Stimulated activated CD4-positive, alpha-beta T cell treated with anti-CD3 and anti-CD28 coated beads, Interleukin-12 subunit alpha, Interleukin-12 subunit beta, amount 100 ng/mL, for 4 hours (primary cell): Measurements from ENCODE around the gene ITFG2.
"Not testable (repeated sequence)": the region's sequence is repeated elsewhere in the genome, so short reads cannot be mapped to it uniquely, and the experiment has no call there.

Experiments used
- DNase-seq: peaks from one replicate; pipeline ENCODE4 v3.0.0-alpha.2; 2020

The ITFG2 gene

DNA sequence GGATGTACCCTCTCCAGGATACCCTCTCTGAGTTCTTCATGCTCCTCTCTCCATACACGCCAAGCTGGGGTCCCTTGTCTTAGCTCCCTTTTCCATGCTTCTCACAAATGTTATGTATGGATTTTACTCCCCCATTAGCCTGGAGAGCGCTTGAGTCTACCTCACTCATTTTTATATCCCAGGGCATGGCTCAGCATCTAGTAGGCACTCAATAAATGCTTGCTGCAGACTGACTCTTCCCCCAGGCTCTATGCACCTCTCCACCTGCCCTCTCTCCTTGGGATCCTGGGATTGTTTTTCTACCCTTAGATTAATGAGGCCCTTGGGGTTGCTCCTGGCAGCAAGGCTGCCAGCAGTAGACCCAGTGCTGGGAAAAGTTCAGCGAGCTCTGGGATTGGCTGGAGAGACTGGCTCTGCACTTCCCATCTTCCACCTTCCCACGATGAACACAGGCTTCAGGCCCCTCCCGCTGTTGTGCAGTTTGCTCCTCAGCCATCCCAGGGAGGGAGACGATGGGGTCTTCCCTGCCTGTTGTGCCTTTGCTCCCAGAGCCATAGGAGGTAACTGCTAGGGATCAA lies 20.2 kb downstream of the ITFG2 start:
- DNase-seq = no peak

DNA sequence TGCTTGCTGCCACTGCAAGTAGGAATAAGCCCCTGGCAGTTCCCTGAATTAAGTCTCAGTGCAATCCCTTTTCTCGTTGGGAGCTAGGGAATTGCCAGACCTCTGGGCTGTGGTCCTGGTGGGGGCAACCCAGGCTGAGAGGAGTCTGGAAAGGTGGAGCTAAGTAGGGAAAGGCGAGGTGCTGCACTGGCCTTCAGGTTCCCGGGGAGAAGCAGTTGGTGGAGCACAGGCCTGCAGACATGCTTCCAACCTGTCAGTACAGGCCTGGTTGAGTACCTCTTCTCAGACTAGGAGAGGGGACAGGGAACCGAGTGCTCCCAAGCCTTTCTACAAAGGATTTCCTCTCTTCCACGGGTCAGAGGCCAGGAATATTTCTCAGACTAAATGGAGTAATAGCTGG lies 20.9 kb downstream of the ITFG2 start:
- DNase-seq = no peak

DNA sequence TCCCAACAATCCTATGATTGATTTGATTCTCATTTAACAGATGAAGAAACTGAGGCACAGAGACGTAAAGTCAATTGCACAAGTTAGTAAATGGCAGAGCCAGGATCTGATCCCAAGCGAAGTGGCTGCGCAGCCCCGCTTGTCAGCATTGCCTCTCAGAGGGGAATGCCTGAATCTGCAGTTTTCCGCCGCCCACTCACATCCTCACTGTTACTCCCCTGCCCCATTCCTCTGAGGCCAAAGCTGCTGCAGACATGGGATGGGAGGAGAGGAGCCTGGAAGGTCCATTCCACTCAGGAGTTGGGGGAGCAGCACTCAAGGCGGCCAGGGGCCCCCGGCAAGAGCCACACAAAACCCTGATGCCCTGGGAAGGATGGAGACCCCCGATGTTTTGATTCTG lies 21.3 kb downstream of the ITFG2 start:
- DNase-seq = no peak

DNA sequence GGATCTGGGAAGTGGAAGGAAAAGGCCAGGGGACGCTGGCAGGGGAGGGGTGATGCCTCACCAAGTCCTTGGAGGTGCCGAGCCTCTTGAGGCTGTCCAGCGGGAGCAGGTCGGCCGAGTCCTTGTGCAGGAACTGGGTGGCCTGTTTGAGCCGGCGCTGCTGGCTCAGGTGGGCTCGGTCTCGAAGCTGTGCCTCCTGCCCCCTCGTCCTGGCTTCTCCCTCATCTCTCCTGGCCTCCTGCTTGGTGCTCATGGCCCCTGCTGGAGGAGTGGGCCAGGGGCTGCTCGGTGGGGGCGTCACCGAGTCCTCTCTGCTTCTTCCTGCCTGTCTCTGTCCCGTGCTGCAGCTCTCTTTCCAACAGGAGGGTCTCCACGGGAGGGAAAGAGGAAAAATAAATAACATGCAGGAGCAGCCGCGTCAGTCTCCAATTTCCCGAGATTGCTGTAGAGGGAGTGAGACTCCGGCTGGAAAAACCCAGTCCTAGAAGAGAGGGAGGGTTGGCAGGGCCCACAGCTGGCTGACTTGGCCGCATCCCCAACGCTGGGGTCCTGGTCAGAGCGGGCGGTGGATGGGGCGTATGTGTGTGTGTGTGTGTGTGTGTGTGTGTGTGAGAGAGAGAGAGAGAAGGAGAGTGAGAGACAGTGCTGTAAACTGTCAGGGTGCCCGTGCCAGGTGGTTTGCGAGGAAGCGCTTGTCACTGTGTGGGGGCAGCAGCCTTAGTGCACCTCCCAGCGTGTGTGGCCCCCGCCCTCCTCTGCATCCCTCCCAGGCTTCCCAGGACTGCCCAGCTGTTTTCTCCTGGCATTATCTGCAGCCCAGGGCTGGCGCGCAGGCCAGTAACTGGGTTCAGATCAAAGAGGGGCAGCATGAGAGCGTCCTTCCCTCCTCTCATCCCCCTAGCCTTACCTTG lies 22.4 kb downstream of the ITFG2 start, which contains the start of gene NRIP2:
Gene NRIP2, minus strand, starts transcription at position 455 of the 911 bp plus-strand sequence. Its CDS starts 52 bp downstream, at position 403.
- no peak for DNase-seq

DNA sequence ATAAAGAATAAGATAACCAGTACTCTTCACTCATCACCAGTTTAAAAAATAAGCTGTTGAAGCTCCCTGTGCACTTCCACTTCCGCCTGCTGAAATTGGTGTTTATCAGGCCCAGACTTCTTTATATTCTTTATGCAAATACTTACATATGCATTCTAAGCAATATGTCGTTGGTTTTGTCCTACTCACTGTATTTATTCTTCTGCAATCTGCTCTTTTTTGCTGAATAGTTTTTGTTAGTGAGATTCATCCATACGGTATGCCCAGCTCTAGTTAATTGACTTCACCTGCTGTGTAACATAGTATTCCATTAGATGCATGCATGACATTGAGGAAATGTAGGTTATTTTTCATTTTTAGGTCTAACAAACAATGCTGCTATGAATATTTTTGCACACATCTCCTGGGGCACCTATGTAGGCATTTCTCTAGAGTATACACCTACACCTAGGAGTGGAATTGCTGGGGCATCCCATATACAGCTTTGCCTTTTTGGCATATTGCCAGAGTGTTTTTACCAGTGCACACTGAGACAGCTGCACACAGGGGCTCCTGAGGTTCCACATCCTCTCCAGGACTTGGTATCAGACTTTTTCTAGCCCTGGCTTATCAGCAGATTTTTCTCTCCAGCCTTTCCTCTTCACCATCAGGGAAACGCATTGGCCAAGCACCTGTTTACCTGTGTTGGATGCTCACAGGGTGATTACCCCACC lies 23.4 kb downstream of the ITFG2 start:
- DNase-seq = no peak

DNA sequence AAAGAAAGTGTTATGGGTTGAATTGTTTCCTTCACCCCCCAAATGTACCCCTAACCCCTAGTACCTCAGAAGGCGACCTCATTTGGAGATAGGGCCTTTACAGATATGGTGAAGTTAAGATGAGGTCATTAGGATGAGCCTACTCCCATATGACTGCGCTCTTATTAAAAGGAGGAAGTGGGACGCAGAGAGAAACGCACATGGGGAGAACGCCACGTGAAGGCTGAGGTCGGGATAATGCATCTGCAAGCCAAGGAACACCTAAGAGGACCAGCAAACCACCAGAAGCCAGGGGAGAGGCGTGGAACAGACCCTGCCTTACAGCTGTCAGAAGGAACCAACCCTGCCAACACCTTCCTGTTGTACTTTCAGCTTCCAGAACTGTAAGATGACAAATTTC lies 24.1 kb downstream of the ITFG2 start:
- no peak for DNase-seq

DNA sequence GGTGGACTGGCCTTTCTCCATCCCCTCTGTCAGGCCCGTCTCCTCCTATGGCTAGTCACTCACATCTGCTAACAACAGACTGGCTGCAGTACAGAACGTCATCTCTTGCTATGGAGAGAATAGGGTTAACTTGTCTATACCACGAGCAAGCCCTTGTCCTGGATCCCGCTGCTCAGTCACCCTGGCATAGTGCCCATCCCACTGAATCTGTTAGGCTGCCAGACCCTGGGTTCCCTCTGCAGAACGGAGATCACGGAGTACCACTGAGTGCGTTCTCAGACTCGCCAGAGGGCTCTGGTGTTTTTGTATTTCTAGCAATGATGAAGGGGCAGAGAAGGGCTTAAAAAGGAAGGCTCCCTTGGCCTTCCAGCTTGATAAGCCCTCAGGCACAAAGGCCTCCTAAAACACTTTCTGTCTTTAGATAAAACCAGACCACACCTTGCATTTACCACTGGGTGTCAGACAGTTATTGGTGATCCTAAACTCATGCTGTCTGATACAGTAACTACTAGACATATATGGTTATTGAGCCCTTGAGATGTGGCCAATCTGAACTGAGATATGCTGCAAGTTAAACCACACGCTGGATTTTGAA lies 28.7 kb downstream of the ITFG2 start:
- no peak for DNase-seq

DNA sequence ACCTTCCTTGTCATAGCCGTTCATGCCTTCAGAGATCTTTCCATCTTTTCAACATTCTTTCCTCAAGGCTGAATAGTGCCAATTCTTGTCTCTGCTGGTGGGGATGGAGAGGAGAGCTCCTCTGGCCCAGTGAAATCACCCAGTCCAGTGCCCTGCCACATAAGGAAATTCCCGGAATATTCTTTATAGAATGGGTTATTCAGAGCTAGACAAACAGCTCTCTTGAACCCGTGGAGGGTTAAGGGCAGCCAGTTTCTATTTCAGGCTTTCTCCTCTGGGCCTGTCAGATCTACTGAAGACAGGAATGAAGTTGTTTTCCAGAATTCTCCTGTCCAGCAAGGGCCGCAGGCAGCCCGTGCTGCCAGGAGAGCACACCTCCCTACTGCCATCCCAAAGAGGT lies 30.5 kb downstream of the ITFG2 start:
- no peak for DNase-seq

DNA sequence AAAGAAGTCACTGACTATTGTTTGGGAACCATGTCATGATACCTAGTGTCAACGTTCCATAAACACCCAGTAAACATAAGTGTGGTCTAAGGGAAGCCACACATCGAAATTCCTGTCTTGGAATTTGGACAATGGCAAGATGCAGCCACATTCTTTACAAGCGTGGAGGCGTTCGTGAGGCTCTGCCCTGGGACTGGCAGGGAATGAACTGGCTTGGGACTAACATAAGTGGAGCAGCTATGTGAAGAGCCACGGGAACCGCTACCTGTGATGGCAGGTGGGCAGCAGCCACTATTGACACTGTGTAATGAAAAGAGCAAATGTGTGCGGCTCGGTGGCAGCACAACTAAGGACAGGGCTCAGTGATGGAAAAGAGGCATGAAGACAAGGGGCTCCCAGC lies 32.3 kb downstream of the ITFG2 start:
- DNase-seq = no peak

DNA sequence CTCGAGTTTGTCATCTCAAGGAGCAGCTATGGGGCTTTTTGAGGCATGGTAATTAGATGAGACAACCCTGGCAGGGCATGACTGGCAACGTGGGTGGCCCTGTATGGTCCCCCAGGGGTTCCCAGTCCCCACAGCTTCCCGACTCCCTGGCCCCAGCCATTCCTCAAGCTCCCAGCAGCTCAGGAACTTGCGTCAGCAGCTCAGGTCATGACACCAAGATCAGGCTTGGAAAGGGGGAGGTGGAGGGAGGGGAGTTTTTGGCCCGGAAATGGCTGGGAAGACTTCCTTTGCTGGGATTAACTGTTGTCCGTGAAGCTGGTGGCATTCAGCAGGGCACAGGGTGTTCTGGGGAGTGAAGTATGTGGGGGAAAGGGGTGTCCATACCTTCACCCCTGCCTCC lies 32.8 kb downstream of the ITFG2 start:
- no peak for DNase-seq

DNA sequence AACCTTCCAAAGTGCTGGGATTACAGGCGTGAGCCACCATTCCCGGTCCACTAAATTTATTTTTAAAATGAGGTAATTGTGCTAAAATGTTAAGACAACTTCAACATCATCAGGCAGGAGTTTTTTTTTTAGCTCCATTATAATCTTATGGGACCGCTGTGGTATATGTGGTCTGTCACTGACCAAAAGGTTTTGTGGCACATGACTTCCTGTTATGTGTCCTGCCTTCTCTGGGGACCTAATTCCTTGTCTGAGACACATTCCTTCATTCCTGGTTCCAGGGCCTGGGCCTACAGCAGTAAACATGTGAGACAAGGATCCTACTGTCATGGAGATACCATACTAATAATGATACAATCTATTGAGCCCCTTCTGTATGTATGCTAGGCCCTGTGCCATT lies 39.5 kb downstream of the ITFG2 start:
- DNase-seq = no peak

DNA sequence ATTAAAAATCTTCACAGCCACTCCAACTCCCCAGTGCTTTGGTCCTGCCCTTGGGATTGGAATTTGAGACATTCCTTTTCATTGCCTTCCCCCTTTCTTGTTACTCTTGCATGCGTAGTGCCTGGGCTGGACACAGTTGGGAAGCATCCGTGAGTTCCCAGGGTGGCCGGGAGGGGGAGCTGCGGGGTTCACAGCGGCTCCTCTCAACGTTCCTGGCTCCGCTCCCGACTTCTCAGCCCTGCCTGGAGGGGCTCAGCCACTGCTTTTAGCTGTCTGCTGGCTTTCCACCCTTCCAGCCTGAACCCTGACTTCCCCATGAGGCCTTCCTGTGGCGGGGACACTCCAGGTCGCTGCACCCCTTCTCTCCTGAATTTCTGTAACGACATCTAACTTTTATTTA lies 41.2 kb downstream of the ITFG2 start:
- peak; percentile 51 for DNase-seq

DNA sequence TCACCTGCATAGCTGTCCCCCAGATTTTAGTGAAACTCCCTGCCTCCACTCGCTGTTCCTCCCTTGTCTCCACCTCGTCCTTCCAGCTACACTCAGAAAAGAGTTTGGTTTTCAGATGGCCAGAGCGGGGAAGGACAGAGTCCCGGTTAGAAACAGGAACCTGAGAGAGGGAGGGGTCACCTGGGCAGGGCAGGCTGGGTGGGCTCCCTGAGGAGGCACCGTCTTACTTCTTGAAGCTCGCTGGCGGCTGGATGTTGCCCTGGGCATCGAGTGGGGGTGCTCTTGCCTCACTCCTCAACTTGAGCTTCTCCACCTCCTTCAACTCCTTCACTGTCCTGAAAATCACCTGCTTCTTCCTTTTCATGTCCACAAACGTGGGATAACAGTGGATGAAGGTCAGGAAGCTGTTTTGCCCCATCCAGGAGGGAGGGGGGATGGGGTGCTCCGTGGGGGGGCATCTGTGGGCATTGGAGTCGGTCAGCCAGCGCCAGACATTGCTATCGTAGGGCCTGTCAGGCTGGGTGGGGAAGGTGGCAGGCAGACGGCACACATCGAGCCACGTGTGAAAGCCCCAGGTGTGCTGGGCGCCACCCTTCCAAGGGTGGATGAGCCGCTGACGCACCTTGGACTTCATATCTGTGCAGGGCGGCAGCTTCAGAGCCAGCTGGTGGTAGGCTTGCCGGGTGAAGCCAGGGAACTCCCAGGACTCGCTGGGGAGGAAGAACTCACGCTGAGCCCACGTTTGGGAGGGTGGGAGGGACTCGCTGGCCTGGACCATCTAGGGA lies 42.4 kb downstream of the ITFG2 start:
- no peak for DNase-seq

DNA sequence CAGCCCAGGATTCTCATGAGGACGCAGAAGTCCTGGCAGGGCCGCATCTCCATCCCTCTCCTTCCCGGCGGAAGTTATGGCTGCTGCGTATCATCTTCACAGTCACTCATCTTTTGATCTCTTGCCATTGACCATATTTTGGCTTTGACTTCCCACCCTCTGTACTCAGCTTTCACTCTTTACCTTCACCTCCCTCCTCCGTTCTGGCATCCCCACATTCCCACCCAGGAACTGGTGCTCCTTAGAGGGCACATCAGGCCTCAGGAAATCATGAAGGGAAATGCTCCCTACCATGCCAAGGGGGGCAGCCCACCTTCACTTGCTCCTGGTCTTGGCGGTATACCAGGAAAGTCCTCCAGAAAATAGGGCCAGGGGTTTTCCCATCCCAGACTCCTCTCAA lies 43.1 kb downstream of the ITFG2 start:
- DNase-seq = no peak

DNA sequence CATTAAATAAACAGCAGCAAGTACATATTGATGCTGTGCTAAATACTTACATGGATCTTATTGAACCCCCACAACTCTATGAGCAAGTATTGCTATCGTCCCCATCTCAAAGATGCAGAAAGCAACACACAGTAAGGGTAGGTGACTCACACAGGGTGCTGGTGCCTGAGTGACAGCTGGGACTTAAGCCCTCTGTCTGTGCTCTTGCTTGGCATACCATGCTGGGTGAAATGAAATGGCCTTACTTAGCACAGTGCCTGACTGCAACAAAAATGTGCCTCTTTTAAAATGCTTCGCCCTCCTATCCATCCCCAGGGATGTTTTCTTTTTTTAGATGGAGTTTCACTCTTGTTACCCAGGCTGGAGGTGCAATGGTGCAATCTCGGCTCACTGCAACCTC lies 43.6 kb downstream of the ITFG2 start:
- DNase-seq = no peak

DNA sequence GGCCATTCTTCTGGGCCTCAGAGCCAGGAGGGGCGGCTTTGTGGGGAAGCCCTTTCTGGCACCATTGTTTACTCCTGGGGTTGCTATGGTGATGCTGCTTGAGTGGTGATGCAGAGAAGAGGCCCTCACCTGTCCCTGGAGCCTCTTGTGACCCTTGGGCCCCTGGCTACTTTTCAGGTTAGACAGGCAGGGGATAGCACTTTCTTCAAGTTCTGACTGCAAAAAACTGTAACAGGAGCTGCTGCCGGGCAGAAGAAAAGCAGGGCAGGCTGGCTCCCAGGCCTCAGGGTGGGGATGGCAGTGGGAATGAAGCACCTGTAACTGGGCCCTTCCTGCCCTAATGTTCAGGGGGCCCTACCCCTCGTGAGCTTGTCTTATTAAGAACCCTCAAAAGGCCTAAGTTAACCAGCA lies 44.6 kb downstream of the ITFG2 start, which contains the start of gene TEX52:
Gene TEX52, minus strand, starts transcription at position 19 of the 411 bp plus-strand sequence. Its CDS starts 13 bp downstream, at position 6.
- DNase-seq = no peak

DNA sequence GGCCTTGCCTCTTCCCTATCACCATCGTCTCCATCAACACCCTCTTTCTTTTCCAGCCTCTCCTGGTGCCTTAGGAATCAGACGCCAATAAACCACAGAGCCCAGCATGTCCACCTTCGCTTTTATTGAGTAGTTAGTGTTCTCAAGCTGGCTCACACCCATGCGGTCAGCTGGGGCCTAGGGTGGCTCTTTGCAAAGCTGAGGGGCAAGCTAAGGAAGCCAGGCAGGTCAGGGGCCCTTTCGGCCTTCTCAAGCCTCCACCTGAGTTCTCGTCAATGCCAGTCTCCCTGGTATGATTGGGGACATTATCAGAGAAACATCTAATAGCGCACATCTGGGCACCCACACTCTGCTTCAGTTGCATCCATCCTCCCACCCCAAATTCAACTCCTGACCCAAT lies 45.1 kb downstream of the ITFG2 start:
- DNase-seq = no peak

DNA sequence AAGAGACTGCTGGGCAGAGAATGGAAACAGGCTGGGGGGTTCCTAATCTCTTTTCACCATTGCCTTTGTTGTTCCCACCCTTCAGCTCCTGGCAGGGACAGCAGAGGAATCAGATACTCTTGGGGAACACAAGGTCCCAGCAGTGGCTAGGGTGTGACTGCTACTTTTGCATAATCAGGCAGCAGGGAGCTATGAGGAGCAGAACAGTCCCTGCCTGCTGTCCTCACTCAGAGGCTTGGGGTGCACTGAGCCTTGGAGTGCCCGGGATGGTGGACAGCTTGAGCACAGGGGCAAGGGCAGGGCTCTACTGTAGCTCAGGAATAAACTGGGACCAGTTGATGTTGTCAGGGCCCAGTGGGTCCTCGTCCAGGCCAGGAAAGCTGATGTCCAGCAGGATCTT lies 45.9 kb downstream of the ITFG2 start:
- no peak for DNase-seq

DNA sequence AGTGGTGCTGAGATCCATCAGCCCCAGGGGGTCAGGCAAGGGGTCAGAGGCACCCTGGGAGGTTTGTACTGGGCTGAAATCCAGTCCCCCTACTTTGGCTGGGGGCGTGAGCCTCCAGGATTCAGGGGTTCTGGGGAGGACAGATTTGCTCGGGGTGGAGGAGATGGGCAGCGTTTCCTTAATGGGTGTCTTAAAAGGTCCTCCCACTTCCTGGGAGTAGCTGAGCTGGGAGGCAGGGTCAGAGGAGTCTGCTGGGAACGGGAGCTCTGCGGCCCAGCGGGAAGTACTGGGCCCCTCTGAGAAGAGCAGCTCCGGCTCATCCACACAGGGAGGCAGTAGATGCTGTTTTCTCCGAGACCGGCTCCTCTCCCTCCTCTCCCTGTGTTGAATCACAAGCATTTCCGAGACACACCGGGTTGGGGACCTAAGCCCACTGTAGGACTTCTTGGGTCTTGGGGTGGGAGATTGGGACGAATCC lies 46.5 kb downstream of the ITFG2 start:
- DNase-seq = no peak

DNA sequence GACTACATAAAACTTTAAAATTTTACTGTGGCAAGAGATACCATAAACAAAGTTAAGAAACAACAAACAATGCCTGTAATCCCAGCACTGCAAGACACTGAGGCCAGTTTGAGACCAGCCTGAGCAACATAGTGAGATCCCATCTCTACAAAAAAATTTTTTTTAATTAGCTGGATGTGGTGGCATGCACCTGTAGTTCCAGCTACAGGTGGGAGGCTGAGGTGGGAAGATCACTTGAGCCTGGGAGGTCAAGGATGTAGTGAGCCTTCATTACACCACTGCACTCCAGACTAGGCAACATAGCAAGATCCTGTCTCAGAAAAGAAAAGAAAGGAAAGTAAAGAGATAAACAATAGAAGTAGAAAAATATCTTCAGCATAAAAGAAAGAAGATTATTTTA lies 47.7 kb downstream of the ITFG2 start:
- DNase-seq = no peak

DNA sequence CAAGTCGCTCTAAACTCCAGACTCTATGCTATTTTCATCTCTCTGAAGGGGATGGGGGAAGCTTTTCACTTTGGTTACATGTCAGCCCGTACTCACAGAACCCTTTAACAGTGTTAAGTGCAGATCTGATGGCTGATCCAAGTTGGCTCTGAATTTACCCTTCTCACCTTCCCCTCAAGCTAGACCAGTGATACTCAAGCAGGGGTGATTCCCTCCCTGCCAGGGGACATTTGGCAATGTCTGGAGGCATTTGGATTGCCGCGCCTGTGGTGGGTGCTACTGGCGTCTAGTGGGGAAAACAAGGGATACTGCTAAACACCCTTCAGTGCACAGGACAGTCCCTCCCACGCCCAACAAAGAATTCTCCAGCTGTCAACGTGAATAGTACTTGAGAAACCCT lies 50.4 kb downstream of the ITFG2 start:
- DNase-seq = no peak

DNA sequence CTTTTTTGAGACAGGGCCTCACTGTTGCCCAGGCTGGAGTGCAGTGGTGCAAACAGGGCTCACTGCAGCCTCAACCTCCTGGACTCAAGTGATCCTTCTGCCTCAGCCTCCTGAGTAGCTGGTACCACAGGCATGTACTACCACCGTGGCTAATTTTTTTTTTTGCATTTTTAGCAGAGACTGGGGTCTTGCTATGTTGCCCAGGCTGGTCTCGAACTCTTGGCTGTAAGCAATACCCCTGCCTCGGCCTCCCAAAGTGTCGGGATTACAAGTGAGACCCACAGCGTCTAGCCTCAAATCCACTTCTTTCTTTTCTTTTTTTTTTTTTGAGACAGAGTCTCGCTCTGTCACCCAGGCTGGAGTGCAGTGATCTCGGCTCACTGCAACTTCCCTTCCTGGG lies 50.9 kb downstream of the ITFG2 start:
- not testable (repeated sequence) for DNase-seq
